Hematopoietic multipotent progenitor cell (in vitro differentiated cells): ENCODE results near the gene SPTLC3. TPM values are rescaled to one million over a fixed set of nuclear protein-coding genes. Genes with fewer than 3 reads are reported as not detected.
A peak's percentile ranks its signal among the peaks of the same experiment; 100 is the strongest.

Source experiments
- DNase-seq, 3 donors: peaks; one replicate each; pipeline ENCODE4 v3.0.0-alpha.2; 2011 to 2015; ENCODE audit warnings: low read depth in 2 of 3, low spot score in 2 of 3
- total RNA-seq: library from RNA; depleted of rRNA; stranded (reverse); fragments of >200 nt; gene quantifications from one replicate; pipeline ENCODE4 v1.2.3, GENCODE V29; 2012

Gene SPTLC3
- total RNA-seq, 1 donor, result 5.7 TPM

GRCh38 chr20:13089950-13090469, 81.2 kb downstream of the SPTLC3 start:
- no peak for DNase-seq

- DNase-seq, result peak in 1 of 3 donors; percentile 37
Measured at GRCh38 chr20:13092111-13092510, 83.3 kb downstream of the SPTLC3 start.

GRCh38 chr20:13094976-13095375, 86.2 kb downstream of the SPTLC3 start:
- DNase-seq, result no peak

- DNase-seq, result no peak
Measured at GRCh38 chr20:13098720-13099355, 90.1 kb downstream of the SPTLC3 start.

GRCh38 chr20:13099676-13100075, 90.9 kb downstream of the SPTLC3 start:
- DNase-seq, result no peak

- DNase-seq, result no peak
Measured at GRCh38 chr20:13101276-13101675, 92.5 kb downstream of the SPTLC3 start.

GRCh38 chr20:13101706-13102105, 92.9 kb downstream of the SPTLC3 start:
- no peak for DNase-seq

- no peak for DNase-seq
Measured at GRCh38 chr20:13102237-13102636, 93.5 kb downstream of the SPTLC3 start.

- no peak for DNase-seq
Measured at GRCh38 chr20:13102694-13103093, 93.9 kb downstream of the SPTLC3 start.

GRCh38 chr20:13105039-13105438, 96.3 kb downstream of the SPTLC3 start:
- DNase-seq, result no peak

- DNase-seq, result peak in 2 of 3 donors; percentile 18 to 66
Measured at GRCh38 chr20:13105864-13106457, 97.2 kb downstream of the SPTLC3 start.

GRCh38 chr20:13109658-13110057, 100.9 kb downstream of the SPTLC3 start:
- no peak for DNase-seq

GRCh38 chr20:13110796-13111195, 102.0 kb downstream of the SPTLC3 start:
- no peak for DNase-seq

GRCh38 chr20:13111249-13111911, 102.6 kb downstream of the SPTLC3 start:
- DNase-seq, result no peak

GRCh38 chr20:13113731-13114130, 105.0 kb downstream of the SPTLC3 start:
- DNase-seq, result no peak

- DNase-seq, result no peak
Measured at GRCh38 chr20:13117200-13117599, 108.4 kb downstream of the SPTLC3 start.

GRCh38 chr20:13118676-13119075, 109.9 kb downstream of the SPTLC3 start:
- no peak for DNase-seq

- DNase-seq, result peak; percentile 42 to 84 (median 59)
Measured at GRCh38 chr20:13119583-13119982, 110.8 kb downstream of the SPTLC3 start.

- no peak for DNase-seq
Measured at GRCh38 chr20:13120471-13120870, 111.7 kb downstream of the SPTLC3 start.

- DNase-seq, result no peak
Measured at GRCh38 chr20:13121840-13122515, 113.2 kb downstream of the SPTLC3 start.

- DNase-seq, result no peak
Measured at GRCh38 chr20:13125486-13125885, 116.7 kb downstream of the SPTLC3 start.
